Endothelial cell of umbilical vein (primary cell): ENCODE results near the gene DNAH6. TPM values are rescaled to one million over a fixed set of nuclear protein-coding genes. Genes with fewer than 3 reads are reported as not detected.

Experiments
- BruUV-seq: library from RNA; stranded (reverse); fragments of 400-500 nt; replicated peaks from 2 replicates; lab custom pipeline; 2021; lab: Mats Ljungman, UMichigan
- CTCF ChIA-PET: fragments of 300-600, 350-600 bp; sonication (Branson Sonifier 250); formaldehyde crosslinking; loops from one replicate; lab custom pipeline; 2021; ENCODE audit warnings: antibody characterized with exemption, inconsistent platforms; lab: Charles Lee
- POLR2A ChIA-PET: fragments of 300-600, 350-600 bp; sonication (Branson Sonifier 250); formaldehyde crosslinking; loops from one replicate; lab custom pipeline; 2021; ENCODE audit warnings: antibody characterized with exemption, inconsistent platforms; lab: Charles Lee
- DNase-seq: peaks from one replicate; pipeline ENCODE4 v3.0.0-alpha.2; 2011; ENCODE audit warnings: low read depth, low spot score
- FAIRE-seq: peaks from 2 replicates; lab custom pipeline; 2011; peaks lifted over from hg19 to GRCh38; lab: Jason Lieb, UNC
- H2AFZ ChIP-seq: 2 replicates; pipeline ENCODE4 v1.6.0; 2012; ENCODE audit warnings: low read depth, low read length, control low read depth, inconsistent platforms
- H3K27ac ChIP-seq: 2 replicates; pipeline ENCODE4 v1.5.1; 2011; ENCODE audit warnings: low read depth, mild to moderate bottlenecking, control low read depth, low read length, moderate library complexity; ENCODE audit not compliant: insufficient read depth
- H3K27me3 ChIP-seq, 2 experiments: 2 replicates each; pipeline versions ENCODE4 v1.6.0 to v1.6.1; 2011; ENCODE audit warnings: low read length in 2 of 2, mixed read lengths in 1 of 2; ENCODE audit not compliant: control insufficient read depth in 2 of 2, insufficient read depth in 2 of 2
- H3K36me3 ChIP-seq, 2 experiments: 2 replicates in 1 of 2; 3 replicates in 1 of 2; pipeline ENCODE4 v1.5.1; 2011; ENCODE audit warnings: low read length in 2 of 2, mild to moderate bottlenecking in 1 of 2, moderate library complexity in 1 of 2; ENCODE audit not compliant: control insufficient read depth in 2 of 2, insufficient read depth in 2 of 2; ENCODE audit errors: extremely low read depth in 1 of 2
- H3K4me1 ChIP-seq: 3 replicates; pipeline ENCODE4 v1.5.1; 2011; ENCODE audit warnings: mild to moderate bottlenecking, low read length; ENCODE audit not compliant: control insufficient read depth, insufficient read depth; ENCODE audit errors: extremely low read depth
- H3K4me2 ChIP-seq: 2 replicates; pipeline ENCODE4 v1.6.1; 2011; ENCODE audit warnings: low read length, control low read depth, mixed read lengths; ENCODE audit not compliant: insufficient read depth
- H3K4me3 ChIP-seq, 3 experiments: fragments of 200-600 bp in 1 of 3; sonication (generic), shearing (Covaris generic) in 1 of 3; replicated peaks in 1 of 3; 2 replicates each; pipeline ENCODE4 v1.5.1; 2011 to 2016; ENCODE audit warnings: control low read depth in 3 of 3, low read length in 3 of 3, mild to moderate bottlenecking in 2 of 3, inconsistent platforms in 1 of 3, low read depth in 1 of 3, moderate library complexity in 1 of 3; ENCODE audit not compliant: insufficient read depth in 1 of 3
- H3K79me2 ChIP-seq: 2 replicates; pipeline ENCODE4 v1.6.0; 2012; ENCODE audit warnings: low read length, inconsistent platforms; ENCODE audit not compliant: control insufficient read depth, insufficient read depth
- H3K9ac ChIP-seq: replicated peaks from 2 replicates; pipeline ENCODE3; 2011; ENCODE audit warnings: low read length, control low read depth; ENCODE audit not compliant: insufficient read depth; ENCODE audit errors: extremely low read depth
- H3K9me1 ChIP-seq: replicated peaks from 3 replicates; pipeline ENCODE4 v1.6.0; 2011; ENCODE audit warnings: mild to moderate bottlenecking, low read length; ENCODE audit not compliant: control insufficient read depth, insufficient read depth; ENCODE audit errors: extremely low read depth
- H3K9me3 ChIP-seq: replicated peaks from 2 replicates; pipeline ENCODE4 v1.5.1; 2012; ENCODE audit warnings: low read length, inconsistent platforms; ENCODE audit not compliant: control insufficient read depth, insufficient read depth
- H4K20me1 ChIP-seq: replicated peaks from 2 replicates; pipeline ENCODE3; 2011; ENCODE audit warnings: mild to moderate bottlenecking, low read length; ENCODE audit not compliant: control insufficient read depth, insufficient read depth; ENCODE audit errors: extremely low read depth
- EZH2 ChIP-seq: IDR thresholded peaks from 2 replicates; pipeline ENCODE4 v1.6.1; 2012; ENCODE audit warnings: borderline replicate concordance, low read depth, mild to moderate bottlenecking, moderate library complexity, low read length, inconsistent platforms; ENCODE audit not compliant: severe bottlenecking
- FOS ChIP-seq: IDR thresholded peaks from 2 replicates; pipeline ENCODE4 v1.6.1; 2011; ENCODE audit warnings: mild to moderate bottlenecking, low read length, moderate library complexity, borderline replicate concordance; ENCODE audit not compliant: insufficient read depth
- GATA2 ChIP-seq: IDR thresholded peaks from 2 replicates; pipeline ENCODE4 v1.7.0; 2011; ENCODE audit warnings: low read depth, mild to moderate bottlenecking, moderate library complexity, mixed read lengths, low read length; ENCODE audit not compliant: insufficient read length, insufficient read depth
- JUN ChIP-seq: IDR thresholded peaks from 2 replicates; pipeline ENCODE4 v1.6.1; 2011; ENCODE audit warnings: borderline replicate concordance, low read depth; ENCODE audit not compliant: insufficient read length, insufficient read depth
- MYC ChIP-seq: IDR thresholded peaks from one replicate; pipeline ENCODE4 v1.6.1; 2011; ENCODE audit warnings: mild to moderate bottlenecking, low read depth, low read length
- POLR2A ChIP-seq: IDR thresholded peaks from 2 replicates; pipeline ENCODE4 v1.6.1; 2012; ENCODE audit warnings: low read depth, mild to moderate bottlenecking, control low read depth, low read length
- POLR2AphosphoS5 ChIP-seq: IDR thresholded peaks from 2 replicates; pipeline ENCODE4 v1.6.1; 2012; ENCODE audit warnings: low read depth, mild to moderate bottlenecking, control low read depth, low read length, moderate library complexity; ENCODE audit not compliant: insufficient read depth
- dilution Hi-C: fragments of 300-500 bp; cut with MboI; formaldehyde crosslinking; loops from one replicate; pipeline ENCODE4 v1.15.0; 2019; ENCODE audit warnings: low sequenced_read_pairs; ENCODE audit not compliant: extremely low pct_ligation_motif_present
- intact Hi-C: fragments of 100-400 bp; cut with micrococcal nuclease; formaldehyde crosslinking; loops from one replicate; pipeline ENCODE4 v1.10.0; 2022
- polyA plus RNA-seq, 4 experiments: library from polyadenylated mRNA; depleted of rRNA in 3 of 4; stranded (reverse) in 3 of 4; unstranded in 1 of 4; fragments of >200 nt; gene quantifications; 2 replicates each; pipeline versions ENCODE4 v1.2.1 to v1.2.3, GENCODE V29; 2011 to 2012; ENCODE audit warnings: missing spikeins in 1 of 4
- total RNA-seq: library from RNA; stranded (reverse); gene quantifications from 2 replicates; pipeline ENCODE4 v1.2.3, GENCODE V29; 2021
- TF ChIP-seq, protein P1 (sequence below): IDR thresholded peaks from 2 replicates; pipeline ENCODE4 v1.6.1; 2011; ENCODE audit not compliant: insufficient read depth, insufficient read length
- TF ChIP-seq, protein P2 (sequence below), 2 donors: IDR thresholded peaks; 1 replicate in 1 of 2; 2 replicates in 1 of 2; pipeline ENCODE4 v1.5.1; 2011; ENCODE audit warnings: low read length in 2 of 2, mild to moderate bottlenecking in 2 of 2, moderate library complexity in 2 of 2, control low read depth in 1 of 2, inconsistent platforms in 1 of 2, low read depth in 1 of 2; ENCODE audit not compliant: insufficient read depth in 1 of 2; ENCODE audit errors: extremely low read depth in 1 of 2

Gene DNAH6
- total and polyA plus RNA-seq, 2 donors (not counting 3 experiments of a cell fraction or from before 2014, with no cell fraction given) = 0.24 TPM; not detected in 1

DNA sequence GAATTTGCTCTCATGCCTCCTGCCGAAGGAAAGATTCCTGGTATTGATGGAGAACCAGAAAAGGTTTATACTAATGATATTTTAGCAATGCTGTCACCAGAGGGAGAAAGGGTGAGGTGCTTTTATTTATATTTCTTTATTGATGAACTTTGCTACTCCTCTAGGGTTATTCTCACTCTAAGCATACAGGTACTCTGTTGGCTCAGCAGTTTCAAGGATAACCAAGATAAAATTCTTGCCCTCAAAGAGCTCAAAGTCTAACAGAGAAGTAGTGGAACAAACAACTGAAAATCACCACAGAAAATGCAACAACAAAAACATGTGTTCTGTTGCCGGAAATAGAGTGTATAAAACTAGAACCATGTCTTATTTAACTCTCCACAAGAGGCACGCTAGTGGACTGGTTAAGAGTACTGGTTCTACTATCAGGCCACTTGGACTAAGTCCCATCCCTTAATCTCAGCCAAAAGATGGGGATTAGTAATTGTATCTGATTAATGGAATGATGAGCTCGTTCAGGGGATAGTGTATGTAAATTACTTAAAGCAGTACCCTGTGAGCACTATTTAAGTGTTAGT lies 103.6 kb downstream of the DNAH6 start:
- FAIRE-seq (no peak), DNase-seq (no peak)
- H3K9me1 ChIP-seq = no peaks in the 10 kb centered on the region
- TF ChIP-seq JUN (no peak), FOS (no peak), GATA2 (no peak), EZH2 (no peak), POLR2A (no peak), POLR2AphosphoS5 (no peak), MYC (no peak)
- TF ChIP-seq, protein P1, sequence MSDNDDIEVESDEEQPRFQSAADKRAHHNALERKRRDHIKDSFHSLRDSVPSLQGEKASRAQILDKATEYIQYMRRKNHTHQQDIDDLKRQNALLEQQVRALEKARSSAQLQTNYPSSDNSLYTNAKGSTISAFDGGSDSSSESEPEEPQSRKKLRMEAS = no peak
- TF ChIP-seq, protein P2, sequence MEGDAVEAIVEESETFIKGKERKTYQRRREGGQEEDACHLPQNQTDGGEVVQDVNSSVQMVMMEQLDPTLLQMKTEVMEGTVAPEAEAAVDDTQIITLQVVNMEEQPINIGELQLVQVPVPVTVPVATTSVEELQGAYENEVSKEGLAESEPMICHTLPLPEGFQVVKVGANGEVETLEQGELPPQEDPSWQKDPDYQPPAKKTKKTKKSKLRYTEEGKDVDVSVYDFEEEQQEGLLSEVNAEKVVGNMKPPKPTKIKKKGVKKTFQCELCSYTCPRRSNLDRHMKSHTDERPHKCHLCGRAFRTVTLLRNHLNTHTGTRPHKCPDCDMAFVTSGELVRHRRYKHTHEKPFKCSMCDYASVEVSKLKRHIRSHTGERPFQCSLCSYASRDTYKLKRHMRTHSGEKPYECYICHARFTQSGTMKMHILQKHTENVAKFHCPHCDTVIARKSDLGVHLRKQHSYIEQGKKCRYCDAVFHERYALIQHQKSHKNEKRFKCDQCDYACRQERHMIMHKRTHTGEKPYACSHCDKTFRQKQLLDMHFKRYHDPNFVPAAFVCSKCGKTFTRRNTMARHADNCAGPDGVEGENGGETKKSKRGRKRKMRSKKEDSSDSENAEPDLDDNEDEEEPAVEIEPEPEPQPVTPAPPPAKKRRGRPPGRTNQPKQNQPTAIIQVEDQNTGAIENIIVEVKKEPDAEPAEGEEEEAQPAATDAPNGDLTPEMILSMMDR (IDR thresholded peaks at IDR 0.05; ENCODE audit: extremely low read depth in 1 of 2, insufficient read depth in 1 of 2, low read depth in 1 of 2, low read length in 2 of 2) = no peak
- no peak overlapping the region for H3K27ac ChIP-seq
- no peaks in the 10 kb centered on the region for H3K4me1 ChIP-seq
- no peak overlapping the region for H3K9ac ChIP-seq
- H3K79me2 ChIP-seq = no peaks in the 10 kb centered on the region
- ChIA-PET CTCF (no interaction called here), POLR2A (no interaction called here)
- H3K36me3 ChIP-seq = no peaks in the 10 kb centered on the region
- H3K27me3 ChIP-seq = peaks cover 0 to 2% of the 10 kb centered on the region in 2 experiments
- no peak overlapping the region for H3K4me2 ChIP-seq
- no peaks in the 10 kb centered on the region for H4K20me1 ChIP-seq
- H3K9me3 ChIP-seq = no peaks in the 10 kb centered on the region
- no peak overlapping the region for H3K4me3 ChIP-seq
- BruUV-seq = no TSS peak
- H2AFZ ChIP-seq = no peak overlapping the region
- intact Hi-C loops = no loop called here
- dilution Hi-C loops = no loop called here
